Measurements from ENCODE around the gene SYT12.

DNA sequence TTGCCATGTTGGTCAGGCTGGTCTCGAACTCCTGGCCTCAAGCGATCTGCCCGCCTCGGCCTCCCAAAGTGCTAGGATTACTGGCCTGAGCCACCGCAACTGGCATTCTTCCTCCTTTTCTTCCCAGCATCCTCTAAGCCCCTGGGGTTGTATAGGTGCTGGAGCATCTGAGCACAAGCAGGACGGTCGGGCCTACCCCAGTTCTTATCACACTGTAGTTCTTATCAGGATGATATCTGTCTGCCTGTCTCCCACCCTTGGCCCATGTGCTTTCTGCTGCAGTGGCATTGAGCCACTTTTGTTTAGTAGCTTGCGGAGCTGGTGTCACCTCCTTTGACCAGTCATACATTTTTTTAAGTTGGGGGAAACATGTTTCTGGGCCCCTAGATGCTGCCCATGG, 35.6 kb downstream of the SYT12 start:
- TF ChIP-seq, protein P1, sequence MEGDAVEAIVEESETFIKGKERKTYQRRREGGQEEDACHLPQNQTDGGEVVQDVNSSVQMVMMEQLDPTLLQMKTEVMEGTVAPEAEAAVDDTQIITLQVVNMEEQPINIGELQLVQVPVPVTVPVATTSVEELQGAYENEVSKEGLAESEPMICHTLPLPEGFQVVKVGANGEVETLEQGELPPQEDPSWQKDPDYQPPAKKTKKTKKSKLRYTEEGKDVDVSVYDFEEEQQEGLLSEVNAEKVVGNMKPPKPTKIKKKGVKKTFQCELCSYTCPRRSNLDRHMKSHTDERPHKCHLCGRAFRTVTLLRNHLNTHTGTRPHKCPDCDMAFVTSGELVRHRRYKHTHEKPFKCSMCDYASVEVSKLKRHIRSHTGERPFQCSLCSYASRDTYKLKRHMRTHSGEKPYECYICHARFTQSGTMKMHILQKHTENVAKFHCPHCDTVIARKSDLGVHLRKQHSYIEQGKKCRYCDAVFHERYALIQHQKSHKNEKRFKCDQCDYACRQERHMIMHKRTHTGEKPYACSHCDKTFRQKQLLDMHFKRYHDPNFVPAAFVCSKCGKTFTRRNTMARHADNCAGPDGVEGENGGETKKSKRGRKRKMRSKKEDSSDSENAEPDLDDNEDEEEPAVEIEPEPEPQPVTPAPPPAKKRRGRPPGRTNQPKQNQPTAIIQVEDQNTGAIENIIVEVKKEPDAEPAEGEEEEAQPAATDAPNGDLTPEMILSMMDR (IDR thresholded peaks at IDR 0.05; ENCODE audit: poor library complexity, severe bottlenecking), result no peak
- no peak for TF ChIP-seq EZH2 (IDR thresholded peaks at IDR 0.05; ENCODE audit: borderline replicate concordance, insufficient read depth, low read length, poor library complexity, severe bottlenecking)
- TF ChIP-seq EP300 (conservative IDR thresholded peaks at IDR 0.05; ENCODE audit: poor library complexity, severe bottlenecking), result no peak
- no peak for TF ChIP-seq POLR2AphosphoS5 (IDR thresholded peaks at IDR 0.05)
- no peak for TF ChIP-seq SMC3 (conservative IDR thresholded peaks at IDR 0.05; ENCODE audit: poor library complexity)

Measured in neural cell (in vitro differentiated cells).